Duodenal mucosa (tissue), 2 donors: ENCODE measurements around the gene C5orf63.
"Not testable (repeated sequence)": the region's sequence is repeated elsewhere in the genome, so short reads cannot be mapped to it uniquely, and the experiment has no call there.

ENCODE experiments used
- H3K27ac ChIP-seq: one replicate; pipeline ENCODE4 v1.7.0; 2013; ENCODE audit warnings: low read depth, low read length
- H3K27me3 ChIP-seq, 2 donors: one replicate each; pipeline ENCODE4 v1.7.0; 2013; ENCODE audit warnings: low read length in 2 of 2, control low read depth in 1 of 2; ENCODE audit not compliant: insufficient read depth in 2 of 2, control insufficient read depth in 1 of 2
- H3K36me3 ChIP-seq, 2 donors: one replicate each; pipeline ENCODE4 v1.7.0; 2013; ENCODE audit warnings: low read length in 2 of 2, control low read depth in 1 of 2; ENCODE audit not compliant: insufficient read depth in 2 of 2, control insufficient read depth in 1 of 2
- H3K4me1 ChIP-seq, 2 donors: one replicate each; pipeline ENCODE4 v1.7.0; 2013; ENCODE audit warnings: low read length in 2 of 2, control low read depth in 1 of 2; ENCODE audit not compliant: insufficient read depth in 2 of 2, control insufficient read depth in 1 of 2
- H3K4me3 ChIP-seq, 2 donors: one replicate each; pipeline ENCODE4 v1.7.0; 2013; ENCODE audit warnings: low read length in 2 of 2, low read depth in 1 of 2
- H3K9ac ChIP-seq, 2 donors: one replicate each; pipeline ENCODE4 v1.7.0; 2013; ENCODE audit warnings: low read length in 2 of 2, low read depth in 1 of 2
- H3K9me3 ChIP-seq, 2 donors: one replicate each; pipeline ENCODE4 v1.7.0; 2013; ENCODE audit warnings: low read length in 2 of 2, control low read depth in 1 of 2; ENCODE audit not compliant: control insufficient read depth in 1 of 2

The C5orf63 gene

DNA sequence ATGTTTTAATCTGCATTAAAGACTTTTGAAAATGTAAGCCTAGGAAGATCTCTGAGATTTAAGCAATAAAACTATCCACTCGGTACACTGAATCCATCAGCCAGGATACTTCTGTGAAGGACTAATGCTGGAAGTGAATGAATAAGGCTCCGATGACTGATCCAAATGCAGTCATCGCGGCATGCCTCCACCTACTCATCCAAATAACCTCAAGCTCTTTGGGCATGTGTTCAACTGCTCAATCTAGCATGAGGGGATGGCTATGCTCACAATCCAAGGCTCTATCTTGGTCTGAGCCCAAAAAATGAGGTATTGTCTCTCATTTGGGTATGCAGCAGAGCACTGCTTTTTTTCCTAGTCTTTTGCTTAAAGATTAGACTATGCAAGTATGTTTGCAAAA, 62.1 kb downstream of the C5orf63 start:
- H3K36me3 ChIP-seq: no peaks in the 10 kb centered on the region
- H3K27me3 ChIP-seq: no peaks in the 10 kb centered on the region
- no peak overlapping the region for H3K9ac ChIP-seq
- no peak overlapping the region for H3K27ac ChIP-seq
- no peaks in the 10 kb centered on the region for H3K9me3 ChIP-seq
- peaks cover 0 to 4% of the 10 kb centered on the region in 2 donors for H3K4me1 ChIP-seq
- no peak overlapping the region for H3K4me3 ChIP-seq

DNA sequence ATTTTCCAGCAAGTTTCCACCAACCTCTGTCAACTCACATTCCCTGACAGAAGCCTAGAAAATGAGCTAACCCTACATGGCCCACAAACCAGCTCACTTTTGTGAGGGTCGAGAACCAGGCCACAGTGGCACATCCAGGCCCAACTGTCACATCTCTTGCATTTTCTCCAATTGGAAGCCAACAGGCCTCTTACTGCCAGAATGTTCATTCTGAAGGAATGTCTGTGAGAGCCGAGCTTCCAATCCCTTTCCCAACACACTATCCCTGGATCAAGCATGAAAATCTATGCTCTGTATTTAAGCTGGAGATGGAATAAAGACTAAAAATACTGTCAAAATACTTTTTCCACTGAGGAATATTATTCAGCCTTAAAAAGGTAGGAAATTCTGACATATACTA, 62.9 kb downstream of the C5orf63 start:
- Histone ChIP-seq H3K36me3 (no peaks in the 10 kb centered on the region), H3K4me1 (peaks cover 0 to 4% of the 10 kb centered on the region in 2 donors), H3K27ac (no peak overlapping the region), H3K9me3 (no peaks in the 10 kb centered on the region), H3K27me3 (no peaks in the 10 kb centered on the region), H3K4me3 (no peak overlapping the region), H3K9ac (no peak overlapping the region)

DNA sequence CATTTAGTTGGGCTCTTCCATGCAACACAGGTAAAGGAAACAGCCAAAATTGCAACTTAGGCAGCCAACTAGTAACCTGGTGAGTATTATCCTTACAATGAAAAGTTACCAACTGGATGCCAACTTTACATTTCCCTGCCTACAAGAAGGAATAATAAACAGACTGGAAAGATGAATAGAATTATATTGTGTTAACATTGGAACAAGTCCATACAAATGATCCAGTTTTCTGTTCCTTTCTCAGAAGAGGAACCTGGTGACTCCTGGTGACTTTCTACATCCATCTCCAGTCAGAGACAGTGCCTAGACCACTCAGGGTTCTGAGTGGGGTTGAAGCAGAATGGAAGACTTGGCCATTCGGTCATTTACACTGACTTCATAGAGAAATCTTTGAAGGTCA, 63.5 kb downstream of the C5orf63 start:
- H3K4me1 ChIP-seq: peaks cover 0 to 5% of the 10 kb centered on the region in 2 donors
- no peak overlapping the region for H3K9ac ChIP-seq
- H3K9me3 ChIP-seq: no peaks in the 10 kb centered on the region
- H3K27me3 ChIP-seq: no peaks in the 10 kb centered on the region
- no peak overlapping the region for H3K4me3 ChIP-seq
- H3K36me3 ChIP-seq: no peaks in the 10 kb centered on the region
- no peak overlapping the region for H3K27ac ChIP-seq

DNA sequence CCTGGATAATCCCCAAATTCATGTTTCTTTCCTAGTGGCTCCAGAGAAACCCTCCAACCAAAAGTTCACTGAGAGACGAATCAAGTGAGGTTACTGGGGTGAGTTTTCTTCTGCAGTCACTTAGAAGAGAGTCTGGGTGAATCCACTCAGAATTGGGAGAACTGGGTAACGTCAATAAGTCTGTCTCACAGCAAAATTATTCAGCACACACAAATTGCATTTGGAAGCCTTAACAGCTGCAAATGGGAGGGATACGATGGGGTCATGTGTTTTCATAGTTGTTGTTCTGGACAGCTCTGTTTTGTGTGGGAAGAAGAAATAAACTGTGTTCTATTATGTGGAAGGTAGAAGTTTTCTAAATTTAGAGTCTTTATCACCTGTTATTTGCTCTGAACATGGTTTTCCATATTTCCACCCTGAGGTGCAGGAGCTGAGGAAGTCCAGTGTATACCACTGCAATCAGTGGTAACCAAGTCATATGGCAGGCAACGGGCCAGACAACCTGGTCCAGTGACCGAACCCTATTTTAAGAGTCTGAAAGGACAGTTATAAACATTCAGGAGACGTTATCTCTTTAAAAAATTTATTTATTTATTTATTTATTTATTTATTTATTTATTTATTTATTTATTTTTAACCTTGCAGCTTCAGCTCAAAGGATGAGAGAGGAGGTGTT, 64.9 kb downstream of the C5orf63 start:
- Histone ChIP-seq H3K27ac (no peak overlapping the region), H3K27me3 (no peaks in the 10 kb centered on the region), H3K4me1 (peaks cover 3 to 17% of the 10 kb centered on the region in 2 donors), H3K9me3 (no peaks in the 10 kb centered on the region), H3K36me3 (no peaks in the 10 kb centered on the region), H3K9ac (no peak overlapping the region), H3K4me3 (no peak overlapping the region)

DNA sequence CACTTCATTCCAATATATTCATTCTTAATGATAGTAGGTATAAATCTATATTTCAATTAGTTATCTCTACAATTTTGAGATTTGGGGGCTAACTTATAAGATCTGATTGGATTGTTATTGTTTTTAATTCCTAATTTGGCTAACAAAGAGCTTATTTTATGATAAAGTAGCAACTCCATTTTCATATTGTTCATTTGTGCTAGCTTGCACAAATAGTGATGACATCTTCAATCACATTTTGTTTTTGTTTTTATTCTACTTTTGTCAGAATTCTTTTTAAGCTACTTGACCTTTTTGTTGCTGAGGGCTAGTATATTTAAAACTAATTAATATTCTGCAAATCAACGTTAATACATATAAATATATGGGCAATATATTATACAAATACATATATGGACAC, 65.8 kb downstream of the C5orf63 start:
- no peak overlapping the region for H3K27ac ChIP-seq
- no peaks in the 10 kb centered on the region for H3K27me3 ChIP-seq
- H3K4me1 ChIP-seq: peaks cover 3 to 17% of the 10 kb centered on the region in 2 donors
- H3K36me3 ChIP-seq: no peaks in the 10 kb centered on the region
- H3K9ac ChIP-seq: no peak overlapping the region
- H3K9me3 ChIP-seq: no peaks in the 10 kb centered on the region
- H3K4me3 ChIP-seq: no peak overlapping the region

DNA sequence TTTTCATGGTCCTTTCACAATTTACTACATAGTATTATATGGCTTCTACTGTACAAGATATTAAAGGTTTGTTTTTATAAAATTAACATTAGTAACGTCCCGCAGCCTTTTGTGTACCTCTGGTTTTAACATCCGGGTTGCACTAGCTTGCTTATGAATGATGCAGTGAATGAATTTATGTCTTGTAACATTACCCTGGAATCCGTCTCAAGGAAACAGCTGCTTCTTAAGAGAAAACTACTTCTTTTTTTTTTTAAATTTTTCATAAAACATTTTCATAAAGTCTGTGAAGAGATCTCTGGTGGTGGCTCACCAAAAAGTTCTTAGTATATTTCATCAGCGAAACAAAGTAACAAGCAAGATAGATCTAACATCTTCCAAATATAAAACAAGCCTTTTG, 66.6 kb downstream of the C5orf63 start:
- no peak overlapping the region for H3K9ac ChIP-seq
- no peaks in the 10 kb centered on the region for H3K36me3 ChIP-seq
- no peak overlapping the region for H3K4me3 ChIP-seq
- H3K27ac ChIP-seq: no peak overlapping the region
- H3K9me3 ChIP-seq: no peaks in the 10 kb centered on the region
- H3K27me3 ChIP-seq: no peaks in the 10 kb centered on the region
- peaks cover 3 to 17% of the 10 kb centered on the region in 2 donors for H3K4me1 ChIP-seq

DNA sequence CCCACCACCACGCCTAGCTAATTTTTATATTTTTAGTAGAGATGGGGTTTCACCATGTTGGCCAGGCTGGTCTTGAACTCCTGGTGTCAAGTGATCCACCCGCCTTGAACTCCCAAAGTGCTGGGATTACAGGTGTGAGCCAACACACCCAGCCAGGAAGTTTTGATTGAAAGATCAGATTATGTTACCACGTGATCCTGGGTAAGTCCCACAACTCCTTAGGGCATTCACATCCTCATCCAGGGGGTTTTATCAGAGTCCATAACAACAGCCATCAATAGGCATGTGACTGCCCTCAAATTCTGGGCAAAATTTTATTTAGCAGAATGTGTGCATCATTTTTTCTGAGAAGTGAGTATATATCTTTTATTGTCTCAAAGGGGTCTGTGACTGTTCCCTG, 68.0 kb downstream of the C5orf63 start:
- H3K36me3 ChIP-seq, H3K4me3 ChIP-seq, H3K9me3 ChIP-seq, H3K27ac ChIP-seq, H3K9ac ChIP-seq, H3K27me3 ChIP-seq: not testable (repeated sequence)
- peaks cover 3 to 17% of the 10 kb centered on the region in 2 donors for H3K4me1 ChIP-seq

DNA sequence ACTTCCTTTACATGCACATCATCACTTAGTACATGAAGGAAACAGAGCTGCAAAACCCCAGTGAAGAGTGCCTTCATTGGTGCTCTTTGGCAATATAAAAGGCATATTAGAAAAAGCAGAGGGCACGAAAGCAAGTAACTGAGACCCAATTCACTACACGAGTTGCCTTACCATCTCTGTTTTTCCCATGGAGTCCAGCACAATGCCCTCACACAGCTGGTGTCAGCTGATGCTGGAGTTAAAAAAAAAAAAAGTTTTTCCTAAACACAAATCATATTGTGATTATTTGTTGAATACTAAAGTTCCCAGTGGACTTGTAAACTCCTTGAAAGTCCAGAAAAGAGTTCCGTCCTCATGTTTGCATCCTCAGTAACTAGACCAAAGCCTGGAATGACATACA, 68.6 kb downstream of the C5orf63 start:
- peaks cover 3 to 15% of the 10 kb centered on the region in 2 donors for H3K4me1 ChIP-seq
- H3K27ac ChIP-seq: no peak overlapping the region
- H3K27me3 ChIP-seq: no peaks in the 10 kb centered on the region
- no peak overlapping the region for H3K9ac ChIP-seq
- H3K4me3 ChIP-seq: no peak overlapping the region
- H3K9me3 ChIP-seq: no peaks in the 10 kb centered on the region
- H3K36me3 ChIP-seq: no peaks in the 10 kb centered on the region

DNA sequence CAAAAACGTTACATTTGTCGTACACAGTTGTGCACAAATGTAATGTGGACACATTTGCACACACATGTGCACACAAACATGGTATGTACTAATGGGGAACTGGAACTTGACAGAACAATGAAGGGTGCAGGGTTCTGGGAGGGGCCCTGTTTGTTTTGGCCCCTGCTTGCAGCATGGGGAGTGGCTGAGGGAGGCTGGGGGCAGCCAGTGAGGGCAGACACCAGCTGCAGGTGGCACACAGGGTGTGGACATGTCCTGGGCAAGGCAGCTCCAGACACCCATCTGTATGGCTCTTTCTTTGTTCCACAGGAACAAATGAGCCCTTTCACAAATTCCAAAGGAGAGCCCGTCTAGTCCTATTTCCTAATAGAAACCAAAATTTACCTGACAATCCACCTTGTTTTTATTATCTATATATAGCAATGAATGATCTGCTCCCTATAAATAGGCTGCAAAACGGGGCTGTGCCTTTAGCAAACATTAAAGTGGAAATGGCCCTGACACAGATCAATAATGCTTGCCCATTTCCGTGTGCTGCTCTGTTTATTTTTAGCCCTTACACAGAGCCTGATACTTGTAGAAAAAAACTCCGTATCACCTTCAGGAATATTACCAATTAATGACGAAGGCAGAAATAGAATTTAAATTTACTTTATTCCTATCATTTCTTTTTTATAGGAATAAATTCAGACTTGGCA, 69.4 kb downstream of the C5orf63 start:
- no peaks in the 10 kb centered on the region for H3K27me3 ChIP-seq
- no peak overlapping the region for H3K27ac ChIP-seq
- H3K9me3 ChIP-seq: no peaks in the 10 kb centered on the region
- H3K4me1 ChIP-seq: peaks cover 3 to 13% of the 10 kb centered on the region in 2 donors
- H3K36me3 ChIP-seq: no peaks in the 10 kb centered on the region
- H3K4me3 ChIP-seq: peak overlapping the region; percentile 8 to 19
- H3K9ac ChIP-seq: peak overlapping the region in 1 of 2 donors; percentile 1

DNA sequence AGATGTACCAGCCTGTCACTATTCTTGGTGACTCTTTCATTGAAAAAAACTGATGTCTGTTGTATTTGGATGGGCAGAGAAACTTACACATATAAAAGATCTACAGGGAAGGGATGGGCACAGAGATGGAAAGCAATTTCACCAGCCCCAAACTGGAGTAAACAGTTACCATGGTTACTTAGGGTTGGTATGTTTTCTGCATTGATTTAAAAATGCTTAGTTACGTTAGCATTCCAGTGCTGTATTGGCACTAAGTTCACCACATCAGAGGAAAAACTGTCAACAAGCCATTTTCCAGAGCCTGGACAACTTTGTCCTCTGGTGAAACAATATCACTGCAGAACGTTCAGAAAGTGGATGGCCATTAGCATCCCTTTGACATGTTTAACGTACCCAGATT, 70.9 kb downstream of the C5orf63 start:
- H3K9me3 ChIP-seq: no peaks in the 10 kb centered on the region
- no peaks in the 10 kb centered on the region for H3K36me3 ChIP-seq
- H3K4me3 ChIP-seq: no peak overlapping the region
- H3K27me3 ChIP-seq: no peaks in the 10 kb centered on the region
- no peak overlapping the region for H3K27ac ChIP-seq
- no peak overlapping the region for H3K9ac ChIP-seq
- peaks cover 9 to 13% of the 10 kb centered on the region in 2 donors for H3K4me1 ChIP-seq
